ENCODE data around the gene POR.

- TF ChIP-seq CTCF (conservative IDR thresholded peaks at IDR 0.05; ENCODE audit: low read length) (no peak), EZH2phosphoT487 (IDR thresholded peaks at IDR 0.05; ENCODE audit: borderline replicate concordance) (no peak)
Measured at GRCh38 chr7:75876126-75876881, 38.7 kb upstream of the POR start.

Measured in Loucy (cell line).